Progenitor cell of endocrine pancreas (in vitro differentiated cells): ENCODE data around the gene ERN1. TPM values are rescaled to one million over a fixed set of nuclear protein-coding genes. Genes with fewer than 3 reads are reported as not detected.

Experiments used
- DNase-seq: peaks from one replicate; pipeline ENCODE4 v3.0.0; 2021; ENCODE audit warnings: low spot score; ENCODE audit not compliant: unreplicated experiment
- H3K27ac Mint-ChIP-seq: 2 replicates; pipeline ENCODE4 v1.8.0; 2021; ENCODE audit warnings: mild to moderate bottlenecking, moderate library complexity, mixed read lengths
- H3K27me3 Mint-ChIP-seq: 2 replicates; pipeline ENCODE4 v1.8.0; 2021; ENCODE audit warnings: mixed read lengths
- H3K36me3 Mint-ChIP-seq: 2 replicates; pipeline ENCODE4 v1.8.0; 2022; ENCODE audit warnings: mixed read lengths; ENCODE audit not compliant: insufficient read depth
- H3K4me1 Mint-ChIP-seq: 2 replicates; pipeline ENCODE4 v1.8.0; 2021; ENCODE audit warnings: low read depth, mixed read lengths
- H3K4me3 Mint-ChIP-seq: 2 replicates; pipeline ENCODE4 v1.8.0; 2021; ENCODE audit warnings: low read depth, mild to moderate bottlenecking, moderate library complexity, mixed read lengths
- H3K9me3 Mint-ChIP-seq: 2 replicates; pipeline ENCODE4 v1.8.0; 2021; ENCODE audit warnings: low read depth, mixed read lengths
- total RNA-seq: library from RNA; stranded (reverse); gene quantifications from 2 replicates; pipeline ENCODE4 v1.2.1, GENCODE V29; 2021
- TF ChIP-seq, protein P1 (sequence below): fragments of 200-600 bp; sonication (generic); IDR thresholded peaks from one replicate; pipeline ENCODE4 v1.5.0; 2021; ENCODE audit warnings: antibody characterized with exemption, mild to moderate bottlenecking; ENCODE audit not compliant: unreplicated experiment

Gene ERN1
- total RNA-seq, 1 donor from 2014 or later = 43.1 TPM

DNA sequence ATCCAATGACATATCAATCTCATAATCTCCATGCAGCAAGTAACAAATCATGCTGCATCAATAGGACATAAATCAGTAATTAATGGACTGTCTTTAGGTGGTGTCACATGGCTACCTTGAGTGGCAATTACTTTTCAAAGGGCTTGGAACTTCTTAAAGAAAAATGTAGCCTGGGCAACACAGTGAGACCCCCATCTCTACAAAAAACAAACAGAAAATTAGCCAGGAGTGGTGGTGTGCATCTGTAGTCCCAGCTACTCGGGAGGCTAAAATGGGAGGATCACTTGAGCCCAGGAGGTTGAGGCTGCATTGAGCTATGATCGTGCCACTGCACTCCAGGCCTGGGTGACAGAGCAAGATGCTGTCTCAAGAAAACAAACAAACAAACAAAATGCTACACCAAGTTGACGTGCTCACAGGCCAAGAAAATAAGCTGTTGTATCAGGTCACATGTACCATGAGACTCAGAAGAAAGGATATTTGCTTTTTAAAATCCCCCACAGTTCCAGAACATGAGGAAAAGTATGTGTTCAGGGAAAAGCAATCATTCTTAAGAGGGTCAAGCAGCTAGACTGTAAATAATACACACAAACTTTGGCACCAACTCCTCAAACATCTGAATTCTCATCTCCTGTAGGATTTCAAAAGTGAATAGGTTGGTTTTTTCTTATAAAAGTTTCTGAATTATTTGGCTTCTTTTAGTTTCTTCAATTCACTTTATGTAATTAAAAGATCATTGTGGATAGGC lies 23.8 kb upstream of the ERN1 start:
- Mint-ChIP-seq H3K4me3 (no peak overlapping the region), H3K27ac (no peak overlapping the region), H3K4me1 (peaks cover 13% of the 10 kb centered on the region), H3K27me3 (no peaks in the 10 kb centered on the region), H3K36me3 (peaks cover 9% of the 10 kb centered on the region), H3K9me3 (no peaks in the 10 kb centered on the region)
- no peak for DNase-seq
- TF ChIP-seq, protein P1, sequence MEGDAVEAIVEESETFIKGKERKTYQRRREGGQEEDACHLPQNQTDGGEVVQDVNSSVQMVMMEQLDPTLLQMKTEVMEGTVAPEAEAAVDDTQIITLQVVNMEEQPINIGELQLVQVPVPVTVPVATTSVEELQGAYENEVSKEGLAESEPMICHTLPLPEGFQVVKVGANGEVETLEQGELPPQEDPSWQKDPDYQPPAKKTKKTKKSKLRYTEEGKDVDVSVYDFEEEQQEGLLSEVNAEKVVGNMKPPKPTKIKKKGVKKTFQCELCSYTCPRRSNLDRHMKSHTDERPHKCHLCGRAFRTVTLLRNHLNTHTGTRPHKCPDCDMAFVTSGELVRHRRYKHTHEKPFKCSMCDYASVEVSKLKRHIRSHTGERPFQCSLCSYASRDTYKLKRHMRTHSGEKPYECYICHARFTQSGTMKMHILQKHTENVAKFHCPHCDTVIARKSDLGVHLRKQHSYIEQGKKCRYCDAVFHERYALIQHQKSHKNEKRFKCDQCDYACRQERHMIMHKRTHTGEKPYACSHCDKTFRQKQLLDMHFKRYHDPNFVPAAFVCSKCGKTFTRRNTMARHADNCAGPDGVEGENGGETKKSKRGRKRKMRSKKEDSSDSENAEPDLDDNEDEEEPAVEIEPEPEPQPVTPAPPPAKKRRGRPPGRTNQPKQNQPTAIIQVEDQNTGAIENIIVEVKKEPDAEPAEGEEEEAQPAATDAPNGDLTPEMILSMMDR = no peak

DNA sequence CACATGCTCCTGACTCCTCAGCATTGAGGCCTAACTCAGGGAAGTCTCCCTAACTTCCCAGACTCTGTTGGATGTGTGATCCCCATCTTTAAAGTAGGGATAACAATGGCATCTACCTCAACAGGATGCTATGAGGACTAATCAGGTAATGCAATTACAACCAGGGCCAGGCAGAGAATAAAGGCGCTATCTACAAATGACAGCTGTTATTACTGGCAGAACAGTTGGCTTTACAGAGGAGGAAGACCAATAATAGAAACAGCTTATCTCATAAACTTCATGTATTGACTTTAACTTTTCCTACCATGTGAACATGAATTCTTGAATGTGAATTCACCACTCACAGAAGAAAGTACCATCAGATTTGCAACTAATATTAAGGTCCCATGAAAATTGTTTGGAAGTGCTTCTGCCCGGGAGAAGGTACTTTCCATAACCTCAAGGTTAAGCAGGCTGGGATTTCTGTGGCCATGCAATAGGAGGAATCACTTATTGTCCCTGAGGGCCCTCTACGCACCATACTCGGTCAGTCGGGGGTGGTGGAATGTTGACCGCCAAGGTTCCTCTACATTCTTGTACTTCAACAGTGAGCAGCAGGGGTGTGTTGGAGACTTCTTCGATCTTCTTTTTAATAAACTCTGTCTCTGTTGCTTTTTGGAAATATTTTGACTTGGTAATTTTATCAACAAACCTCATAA lies 22.6 kb upstream of the ERN1 start:
- Mint-ChIP-seq H3K27ac (no peak overlapping the region), H3K4me1 (peaks cover 4% of the 10 kb centered on the region), H3K36me3 (peaks cover 11% of the 10 kb centered on the region), H3K4me3 (no peak overlapping the region), H3K27me3 (no peaks in the 10 kb centered on the region), H3K9me3 (no peaks in the 10 kb centered on the region)
- TF ChIP-seq, protein P1 = no peak
- no peak for DNase-seq

DNA sequence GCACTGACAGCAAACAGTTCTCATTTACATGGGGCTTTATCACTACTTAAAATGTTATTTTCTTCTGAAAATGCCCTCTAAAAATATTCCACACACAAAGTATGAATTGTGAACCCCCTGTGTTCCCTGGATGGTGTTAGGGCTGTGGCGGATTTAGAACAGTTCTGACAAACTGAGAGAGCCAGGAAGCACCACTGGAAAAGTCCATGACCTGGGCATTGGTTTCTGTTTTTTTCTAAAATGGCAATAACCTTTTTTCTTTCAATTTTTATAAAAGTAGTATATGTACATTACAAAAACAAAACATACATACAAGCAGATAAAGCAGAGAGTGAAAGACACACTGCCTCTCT lies 21.0 kb upstream of the ERN1 start:
- Mint-ChIP-seq H3K4me1 (peaks cover 12% of the 10 kb centered on the region), H3K9me3 (no peaks in the 10 kb centered on the region), H3K27ac (no peak overlapping the region), H3K4me3 (no peak overlapping the region), H3K27me3 (no peaks in the 10 kb centered on the region), H3K36me3 (peaks cover 11% of the 10 kb centered on the region)
- TF ChIP-seq, protein P1 = no peak
- DNase-seq = no peak

DNA sequence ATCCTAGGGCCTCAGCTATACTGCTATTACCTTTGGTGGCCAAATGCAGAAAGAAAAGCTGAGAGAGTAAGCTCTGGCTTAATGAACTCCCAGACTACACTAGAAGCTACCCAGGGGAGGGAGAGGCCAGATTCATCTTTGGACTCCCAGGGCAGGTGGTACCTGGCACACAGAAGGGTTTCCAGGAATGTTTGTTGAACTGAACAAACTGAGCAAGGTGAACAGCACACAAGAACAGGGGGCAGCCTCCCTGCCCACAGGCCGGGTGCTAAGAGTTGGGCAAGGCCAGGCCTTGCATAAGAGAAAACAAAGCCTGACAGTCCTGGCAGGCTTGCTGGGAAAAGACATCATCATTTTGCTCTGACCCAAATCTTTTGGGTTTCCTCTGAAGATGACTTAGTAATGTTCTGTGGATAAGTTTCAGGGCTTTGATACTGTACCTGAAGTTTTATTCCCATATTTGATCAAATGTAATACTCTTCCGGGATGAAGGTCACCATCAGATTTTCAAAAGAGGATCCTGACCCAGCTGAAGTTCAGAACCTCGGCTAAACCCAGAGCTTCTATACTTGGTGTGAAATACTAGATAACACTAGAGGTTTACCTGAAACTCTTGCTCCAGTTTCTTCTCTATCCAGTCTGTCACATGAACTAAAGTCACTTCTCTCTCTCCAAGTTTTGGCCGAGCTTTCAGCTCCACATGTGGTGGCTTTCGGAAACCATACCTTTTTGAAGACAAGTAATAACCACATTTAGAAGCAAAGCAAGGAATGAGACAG lies 20.5 kb upstream of the ERN1 start:
- Mint-ChIP-seq H3K4me1 (peaks cover 11% of the 10 kb centered on the region), H3K36me3 (peaks cover 11% of the 10 kb centered on the region), H3K9me3 (no peaks in the 10 kb centered on the region), H3K27ac (no peak overlapping the region), H3K4me3 (no peak overlapping the region), H3K27me3 (no peaks in the 10 kb centered on the region)
- TF ChIP-seq, protein P1 = no peak
- DNase-seq = no peak

DNA sequence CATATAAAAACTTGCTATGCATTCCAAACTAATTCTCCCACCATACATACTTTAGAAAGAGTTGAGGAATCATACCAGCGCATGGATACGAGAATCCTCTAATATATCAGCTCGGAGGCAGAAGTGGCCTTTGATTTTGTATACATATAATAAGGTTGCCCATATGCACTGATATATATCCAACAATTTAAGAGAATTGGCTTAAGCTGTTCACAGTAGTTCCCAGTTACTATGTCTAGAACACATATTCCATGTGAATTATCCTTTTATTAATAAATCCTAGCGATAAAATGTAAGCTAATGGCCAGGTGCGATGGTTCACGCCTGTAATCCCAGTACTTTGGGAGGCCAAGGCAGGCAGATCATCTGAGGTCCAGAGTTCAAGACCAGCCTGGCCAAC lies 19.3 kb upstream of the ERN1 start:
- Mint-ChIP-seq H3K27me3 (no peaks in the 10 kb centered on the region), H3K9me3 (no peaks in the 10 kb centered on the region), H3K4me3 (no peak overlapping the region), H3K27ac (no peak overlapping the region), H3K36me3 (peaks cover 9% of the 10 kb centered on the region), H3K4me1 (peaks cover 14% of the 10 kb centered on the region)
- DNase-seq = no peak
- TF ChIP-seq, protein P1 = no peak
